ENCODE results near the gene CES5A.
"Not testable (repeated sequence)": the region's sequence is repeated elsewhere in the genome, so short reads cannot be mapped to it uniquely, and the experiment has no call there.

CES5A gene

GRCh38 chr16:55873122-55873521 is 2.1 kb downstream of the CES5A start:
- no peak for DNase-seq

GRCh38 chr16:55872130-55872529 is 3.0 kb downstream of the CES5A start:
- DNase-seq, result no peak

GRCh38 chr16:55871411-55872038 is 3.6 kb downstream of the CES5A start:
- no peak for DNase-seq

GRCh38 chr16:55868980-55869379 is 6.2 kb downstream of the CES5A start:
- DNase-seq, result no peak

- DNase-seq, result no peak
Observed at GRCh38 chr16:55868137-55868536, 7.0 kb downstream of the CES5A start.

GRCh38 chr16:55861288-55861687 is 13.9 kb downstream of the CES5A start:
- no peak for DNase-seq

GRCh38 chr16:55857650-55858049 is 17.5 kb downstream of the CES5A start:
- DNase-seq, result not testable (repeated sequence)

GRCh38 chr16:55856950-55857349 is 18.2 kb downstream of the CES5A start:
- DNase-seq, result no peak

GRCh38 chr16:55853114-55853513 is 22.1 kb downstream of the CES5A start:
- no peak for DNase-seq

GRCh38 chr16:55849536-55849935 is 25.6 kb downstream of the CES5A start:
- no peak for DNase-seq

- DNase-seq, result no peak
Observed at GRCh38 chr16:55846598-55847346, 28.4 kb downstream of the CES5A start.

GRCh38 chr16:55843105-55843395 is 32.1 kb downstream of the CES5A start:
- no peak for DNase-seq

- DNase-seq, result no peak
Observed at GRCh38 chr16:55842369-55843104, 32.6 kb downstream of the CES5A start.

GRCh38 chr16:55839115-55839514 is 36.1 kb downstream of the CES5A start:
- DNase-seq, result peak; percentile 59

- DNase-seq, result no peak
Observed at GRCh38 chr16:55836158-55836611, 39.0 kb downstream of the CES5A start.

- no peak for DNase-seq
Observed at GRCh38 chr16:55835581-55835980, 39.6 kb downstream of the CES5A start.

- not testable (repeated sequence) for DNase-seq
Observed at GRCh38 chr16:55835173-55835572, 40.0 kb downstream of the CES5A start.

- no peak for DNase-seq
Observed at GRCh38 chr16:55834049-55834448, 41.1 kb downstream of the CES5A start.

- DNase-seq, result no peak
Observed at GRCh38 chr16:55832773-55833691, 42.1 kb downstream of the CES5A start, which contains the start of gene CES1. CES1 (minus strand) TSS chr16:55833096; CDS start chr16:55833055, 41 bp downstream.

- no peak for DNase-seq
Observed at GRCh38 chr16:55832425-55832772, 42.8 kb downstream of the CES5A start.

GRCh38 chr16:55830658-55831294 is 44.4 kb downstream of the CES5A start:
- no peak for DNase-seq

GRCh38 chr16:55829232-55829631 is 45.9 kb downstream of the CES5A start:
- DNase-seq, result not testable (repeated sequence)

Data from GF-D8 (cell line).